ENCODE data around the gene ZNF445.

- TF ChIP-seq CTCF (IDR thresholded peaks at IDR 0.05; ENCODE audit: insufficient read depth, low read length) = no peak
- TF ChIP-seq POLR2AphosphoS5 (IDR thresholded peaks at IDR 0.05; ENCODE audit: low read depth) = no peak
- TF ChIP-seq REST (IDR thresholded peaks at IDR 0.05; ENCODE audit: insufficient replicate concordance, low read depth) = no peak
Observed at GRCh38 chr3:44387404-44387803, 90.1 kb downstream of the ZNF445 start.
